HG03354 (cell line): Measurements from ENCODE around the gene RLIM.
A peak's percentile ranks its signal among the peaks of the same experiment; 100 is the strongest.

Source experiments
- ATAC-seq: cut with Tn5 transposase; IDR thresholded peaks from one replicate; pipeline ENCODE4 v1.9.1; 2021; ENCODE audit warnings: mild to moderate bottlenecking; ENCODE audit not compliant: unreplicated experiment, poor library complexity, severe bottlenecking

Gene RLIM

DNA sequence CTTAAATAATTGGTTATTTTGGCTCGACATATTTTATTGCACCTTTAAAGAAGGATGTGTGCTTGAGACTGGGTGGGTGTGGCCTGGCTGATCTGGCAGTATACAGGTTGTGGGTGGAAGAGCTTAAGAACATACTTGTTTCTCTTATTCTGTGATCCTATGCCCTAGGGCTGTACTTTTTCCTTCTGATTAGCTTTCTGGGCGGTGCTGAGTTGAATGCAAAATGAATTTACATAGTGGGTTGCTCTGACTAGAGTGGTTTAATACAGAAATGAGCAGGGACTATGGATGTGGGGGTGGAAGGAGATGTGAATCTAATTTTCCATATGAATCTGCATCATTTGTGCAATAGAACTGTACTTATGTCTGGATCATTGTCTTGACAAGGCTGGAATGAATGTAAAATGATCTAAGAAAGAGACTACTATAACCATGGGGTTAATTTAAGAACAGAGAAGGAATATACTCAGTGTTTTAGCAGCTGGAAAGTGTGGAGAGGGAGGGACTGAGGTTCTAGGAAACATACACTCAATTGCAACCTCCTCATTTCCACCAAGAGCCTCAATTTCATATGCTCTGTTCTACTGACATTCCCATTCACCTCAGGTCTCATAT, 73.7 kb downstream of the RLIM start:
- no peak for ATAC-seq

DNA sequence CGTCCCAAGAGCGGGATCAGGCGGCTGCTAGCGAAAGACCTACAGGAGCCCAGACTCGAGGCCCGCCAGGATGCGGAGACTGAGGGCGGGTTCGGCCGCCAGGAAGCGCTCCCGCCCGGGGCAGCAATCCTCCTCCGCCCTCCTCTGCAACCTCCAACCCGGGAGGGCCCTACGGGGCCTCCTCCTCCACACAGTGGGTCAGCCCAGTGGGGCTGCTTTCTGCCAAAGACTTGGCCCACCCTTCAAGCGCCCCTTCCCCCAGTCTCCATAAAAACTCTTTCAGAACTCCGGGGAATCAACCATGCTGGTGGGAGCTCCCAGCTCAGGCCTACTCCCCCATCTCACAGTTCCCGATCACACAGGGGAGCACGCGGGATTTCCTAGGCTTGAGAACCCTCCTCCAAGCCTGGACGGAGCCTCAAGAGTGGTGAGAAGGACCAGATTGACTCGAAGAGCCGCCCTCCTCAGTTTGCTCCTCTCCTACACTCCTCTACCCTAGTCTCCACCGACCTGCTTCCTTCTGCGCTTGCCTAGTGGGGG, 77.5 kb downstream of the RLIM start:
- peak; percentile 27 for ATAC-seq

GRCh38 chrX:74536152-74536831, 78.1 kb downstream of the RLIM start:
- ATAC-seq: peak; percentile 81

- peak; percentile 46 for ATAC-seq
Measured at GRCh38 chrX:74535408-74536151, 78.8 kb downstream of the RLIM start.
